PC-3 (cell line): ENCODE measurements around the gene PTGDS. TPM values are rescaled to one million over a fixed set of nuclear protein-coding genes. Genes with fewer than 3 reads are reported as not detected.
A peak's percentile ranks its signal among the peaks of the same experiment; 100 is the strongest.

Experiments
- ATAC-seq: fragments of 200-7000 bp; cut with Tn5 transposase; 2 replicates; pipeline ENCODE4 v1.9.1; 2020; ENCODE audit warnings: mild to moderate bottlenecking, moderate library complexity
- BruUV-seq: library from RNA; stranded (reverse); fragments of 400-500 nt; replicated peaks from 2 replicates; lab custom pipeline; 2021; lab: Mats Ljungman, UMichigan
- CTCF ChIA-PET: fragments of 300-600 bp; sonication (Branson Sonifier 250); formaldehyde crosslinking; loops from one replicate; lab custom pipeline; 2022; ENCODE audit warnings: antibody characterized with exemption; lab: Charles Lee
- POLR2A ChIA-PET: fragments of 300-600 bp; sonication (Branson Sonifier 250); formaldehyde crosslinking; loops from one replicate; lab custom pipeline; 2022; ENCODE audit warnings: antibody characterized with exemption; ENCODE audit not compliant: unreplicated experiment; lab: Charles Lee
- DNase-seq: peaks from one replicate; pipeline ENCODE4 v3.0.0-alpha.2; 2015
- H2AFZ ChIP-seq: fragments of 300-600 bp; sonication (generic); 2 replicates; pipeline ENCODE4 v1.6.0; 2016; ENCODE audit warnings: antibody characterized with exemption, low read length
- H3F3A ChIP-seq: fragments of 300-600 bp; sonication (generic); one replicate; pipeline ENCODE4 v1.6.0; 2017; ENCODE audit warnings: antibody characterized with exemption, low read length, control low read depth, mild to moderate bottlenecking; ENCODE audit not compliant: unreplicated experiment
- H3K27ac ChIP-seq: fragments of 300-600 bp; sonication (generic); 2 replicates; pipeline ENCODE4 v1.5.1; 2016; ENCODE audit warnings: mild to moderate bottlenecking, low read length
- H3K27me3 ChIP-seq: fragments of 300-600 bp; sonication (generic); 2 replicates; pipeline ENCODE4 v1.6.1; 2016; ENCODE audit warnings: low read length, mixed read lengths
- H3K36me3 ChIP-seq: fragments of 300-600 bp; sonication (generic); 2 replicates; pipeline ENCODE4 v1.6.1; 2016; ENCODE audit warnings: low read depth, mixed run types, low read length, mixed read lengths
- H3K4me1 ChIP-seq: fragments of 300-600 bp; sonication (generic); 2 replicates; pipeline ENCODE4 v1.5.1; 2016; ENCODE audit warnings: low read length; ENCODE audit not compliant: insufficient read depth
- H3K4me2 ChIP-seq: fragments of 300-600 bp; sonication (generic); 2 replicates; pipeline ENCODE4 v1.6.0; 2016; ENCODE audit warnings: low read length
- H3K4me3 ChIP-seq: fragments of 300-600 bp; sonication (generic); 2 replicates; pipeline ENCODE4 v1.5.1; 2016; ENCODE audit warnings: mild to moderate bottlenecking, low read length, mixed read lengths
- H3K79me2 ChIP-seq: fragments of 300-600 bp; sonication (generic); 2 replicates; pipeline ENCODE4 v1.6.1; 2017; ENCODE audit warnings: low read length, mixed read lengths
- H3K9ac ChIP-seq: fragments of 300-600 bp; sonication (generic); 2 replicates; pipeline ENCODE4 v1.6.0; 2016; ENCODE audit warnings: mild to moderate bottlenecking, low read length
- H3K9me2 ChIP-seq: fragments of 300-600 bp; sonication (generic); replicated peaks from 2 replicates; pipeline ENCODE4 v1.6.1; 2016; ENCODE audit warnings: mixed run types, low read length, mixed read lengths
- H3K9me3 ChIP-seq: fragments of 300-600 bp; sonication (generic); 2 replicates; pipeline ENCODE4 v1.6.1; 2016; ENCODE audit warnings: low read length, mixed read lengths
- H4K20me1 ChIP-seq: fragments of 300-600 bp; sonication (generic); 2 replicates; pipeline ENCODE4 v1.6.1; 2016; ENCODE audit warnings: low read length, mixed read lengths
- EZH2 ChIP-seq: fragments of 300-600 bp; sonication (generic); IDR thresholded peaks from one replicate; pipeline ENCODE4 v1.6.1; 2017; ENCODE audit warnings: antibody characterized with exemption, mild to moderate bottlenecking, low read length; ENCODE audit not compliant: unreplicated experiment
- EZH2phosphoT487 ChIP-seq: fragments of 300-600 bp; sonication (generic); IDR thresholded peaks from 2 replicates; pipeline ENCODE4 v1.6.1; 2018; ENCODE audit warnings: mild to moderate bottlenecking, antibody characterized with exemption, low read length, borderline replicate concordance
- intact Hi-C: fragments of 100-400 bp; cut with micrococcal nuclease; formaldehyde crosslinking; loops from 2 replicates; pipeline ENCODE4 v1.9.0; 2023
- total RNA-seq: library from RNA; depleted of rRNA; stranded (reverse); fragments of >200 nt; gene quantifications from 2 replicates; pipeline ENCODE4 v1.2.3, GENCODE V29; 2014
- TF ChIP-seq, protein P1 (sequence below): fragments of 300-600 bp; sonication (generic); conservative IDR thresholded peaks from 2 replicates; pipeline ENCODE4 v1.5.1; 2017; ENCODE audit warnings: antibody characterized with exemption, low read depth, mild to moderate bottlenecking, low read length

Gene PTGDS
- total RNA-seq, 1 experiment from 2014 or later, result not detected

DNA sequence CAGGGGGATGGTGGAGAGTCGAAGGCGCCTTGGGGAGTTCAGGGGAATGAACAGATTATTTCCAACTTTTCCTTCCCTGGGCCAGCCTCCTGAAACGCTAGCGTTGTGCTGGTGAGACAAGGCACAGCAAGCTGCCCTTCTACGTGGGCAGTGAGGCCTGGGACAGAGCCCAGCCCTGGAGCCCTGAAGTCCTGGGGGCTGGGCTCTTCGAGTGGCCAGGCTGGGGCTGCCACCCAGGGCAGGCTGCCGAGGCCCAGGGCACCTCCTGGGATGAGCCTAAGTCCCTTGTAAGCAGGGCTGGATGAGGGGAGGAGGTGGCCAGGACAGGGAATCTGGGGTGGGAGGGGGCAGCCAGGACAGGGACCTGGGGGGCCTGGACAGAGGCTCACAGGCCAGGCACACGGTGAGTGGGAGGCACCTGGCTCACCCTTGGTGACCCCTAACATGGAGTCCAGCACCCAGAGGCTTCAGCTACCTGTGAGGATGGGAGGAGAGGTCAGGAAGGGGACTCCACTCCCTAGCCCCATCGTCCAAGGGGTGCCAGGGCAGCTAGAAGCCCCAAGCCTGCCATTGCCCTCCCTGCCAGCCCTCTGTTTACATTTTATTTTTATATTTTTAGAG lies 26.5 kb upstream of the PTGDS start:
- DNase-seq, result no peak
- H3K79me2 ChIP-seq, result no peaks in the 10 kb centered on the region
- H3K9ac ChIP-seq, result peak overlapping the region; percentile 66
- H3K4me2 ChIP-seq, result peak overlapping the region; percentile 90
- ChIA-PET CTCF (no interaction called here), POLR2A (no interaction called here)
- H4K20me1 ChIP-seq, result no peaks in the 10 kb centered on the region
- H3K9me2 ChIP-seq, result no peaks in the 10 kb centered on the region
- H3K27ac ChIP-seq, result peak overlapping the region; percentile 54
- no peaks in the 10 kb centered on the region for H3K36me3 ChIP-seq
- TF ChIP-seq EZH2phosphoT487, result no peak
- no peak for TF ChIP-seq EZH2
- TF ChIP-seq, protein P1, sequence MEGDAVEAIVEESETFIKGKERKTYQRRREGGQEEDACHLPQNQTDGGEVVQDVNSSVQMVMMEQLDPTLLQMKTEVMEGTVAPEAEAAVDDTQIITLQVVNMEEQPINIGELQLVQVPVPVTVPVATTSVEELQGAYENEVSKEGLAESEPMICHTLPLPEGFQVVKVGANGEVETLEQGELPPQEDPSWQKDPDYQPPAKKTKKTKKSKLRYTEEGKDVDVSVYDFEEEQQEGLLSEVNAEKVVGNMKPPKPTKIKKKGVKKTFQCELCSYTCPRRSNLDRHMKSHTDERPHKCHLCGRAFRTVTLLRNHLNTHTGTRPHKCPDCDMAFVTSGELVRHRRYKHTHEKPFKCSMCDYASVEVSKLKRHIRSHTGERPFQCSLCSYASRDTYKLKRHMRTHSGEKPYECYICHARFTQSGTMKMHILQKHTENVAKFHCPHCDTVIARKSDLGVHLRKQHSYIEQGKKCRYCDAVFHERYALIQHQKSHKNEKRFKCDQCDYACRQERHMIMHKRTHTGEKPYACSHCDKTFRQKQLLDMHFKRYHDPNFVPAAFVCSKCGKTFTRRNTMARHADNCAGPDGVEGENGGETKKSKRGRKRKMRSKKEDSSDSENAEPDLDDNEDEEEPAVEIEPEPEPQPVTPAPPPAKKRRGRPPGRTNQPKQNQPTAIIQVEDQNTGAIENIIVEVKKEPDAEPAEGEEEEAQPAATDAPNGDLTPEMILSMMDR, result no peak
- no peaks in the 10 kb centered on the region for H3K27me3 ChIP-seq
- H3K4me3 ChIP-seq, result peak overlapping the region; percentile 69
- peak; percentile 8 for ATAC-seq
- no peaks in the 10 kb centered on the region for H3F3A ChIP-seq
- no TSS peak for BruUV-seq
- H3K4me1 ChIP-seq, result peaks cover 16% of the 10 kb centered on the region
- intact Hi-C loops, result loop anchor here (2.0 kb wide), 1 partner anchor 42 kb away; the partner anchor contains the start of gene PAXX
- H2AFZ ChIP-seq, result peak overlapping the region; percentile 81
- no peaks in the 10 kb centered on the region for H3K9me3 ChIP-seq

DNA sequence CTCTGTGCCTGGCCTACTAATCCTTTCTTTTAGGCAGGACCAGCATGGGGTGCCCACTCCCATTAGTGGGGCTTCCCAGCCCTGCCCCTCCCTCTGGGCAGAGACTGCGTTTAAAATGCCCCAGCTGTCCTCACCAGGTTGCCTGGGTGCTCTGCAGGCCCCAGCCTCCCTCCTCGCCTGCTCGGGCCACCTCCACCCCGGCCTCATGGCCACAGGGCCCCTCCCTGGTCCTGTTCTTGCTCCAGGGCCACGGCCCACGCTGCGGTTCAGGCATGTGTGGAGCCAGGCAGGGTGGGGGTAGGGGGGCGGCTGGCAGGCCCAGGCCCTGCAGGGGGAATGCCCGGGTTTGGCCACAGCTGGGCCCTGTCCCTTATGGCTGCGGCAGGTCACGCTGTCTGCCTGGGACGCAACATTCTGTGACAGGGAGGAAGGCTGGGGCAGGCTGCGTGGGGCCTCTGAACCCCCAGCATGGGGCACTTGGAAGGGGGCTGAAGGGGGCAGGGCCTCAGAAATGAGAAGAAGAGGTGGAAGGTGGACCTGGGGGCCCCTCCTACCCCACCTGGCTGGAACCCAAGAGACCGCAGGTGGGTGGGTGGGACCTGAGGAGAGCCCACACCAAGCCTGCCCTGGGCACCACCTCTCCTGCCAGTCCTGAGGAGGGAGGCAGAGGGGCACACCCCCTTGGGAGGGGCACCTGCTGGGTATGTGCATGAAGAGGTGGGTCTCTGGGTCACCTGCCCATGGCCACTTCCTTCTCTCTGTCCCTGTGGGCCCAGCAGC lies 25.6 kb upstream of the PTGDS start, which contains the start of gene LCN12:
TSS of gene LCN12 (plus strand) at position 733 of the 780 bp plus-strand sequence. CDS start 55 bp downstream, outside the sequence.
- TF ChIP-seq EZH2 (no peak), EZH2phosphoT487 (no peak)
- TF ChIP-seq, protein P1, result no peak
- no TSS peak for BruUV-seq
- no peak within 1 kb of the TSS for H3K4me2 ChIP-seq
- POLR2A ChIA-PET, result no interaction called here
- no peaks in the 10 kb centered on the region for H3K9me2 ChIP-seq
- H3K4me1 ChIP-seq, result peaks cover 16% of the 10 kb centered on the region
- ATAC-seq (no peak), DNase-seq (no peak)
- H4K20me1 ChIP-seq, result no peaks in the 10 kb centered on the region
- H3K9me3 ChIP-seq, result no peaks in the 10 kb centered on the region
- no peak within 1 kb of the TSS for H3K9ac ChIP-seq
- no peak within 1 kb of the TSS for H3K27ac ChIP-seq
- H3K36me3 ChIP-seq, result no peaks in the 10 kb centered on the region
- no peaks in the 10 kb centered on the region for H3K27me3 ChIP-seq
- CTCF ChIA-PET, result no interaction called here
- no peak within 1 kb of the TSS for H2AFZ ChIP-seq
- H3F3A ChIP-seq, result no peaks in the 10 kb centered on the region
- intact Hi-C loops, result loop anchor here (2.0 kb wide), 1 partner anchor 41 kb away; the partner anchor contains the start of gene PAXX
- no peaks in the 10 kb centered on the region for H3K79me2 ChIP-seq
- no peak within 1 kb of the TSS for H3K4me3 ChIP-seq
